Activated CD8-positive, alpha-beta memory T cell treated with anti-CD3 and anti-CD28 coated beads, Interleukin-2, amount 10 ng/mL, durations not matched to agents 7 days and 5 days (primary cell): Measurements from ENCODE around the gene FOXD4. TPM values are rescaled to one million over a fixed set of nuclear protein-coding genes. Genes with fewer than 3 reads are reported as not detected.
"Not testable (repeated sequence)": the region's sequence is repeated elsewhere in the genome, so short reads cannot be mapped to it uniquely, and the experiment has no call there.

Source experiments
- ATAC-seq: fragments of 150-1000 bp; cut with Tn5 transposase; one replicate; pipeline ENCODE4 v1.10.0; 2021; ENCODE audit warnings: moderate library complexity
- CTCF ChIA-PET: fragments of 350-600 bp; sonication (Branson Sonifier 250); formaldehyde crosslinking; loops from one replicate; lab custom pipeline; 2021; ENCODE audit warnings: antibody characterized with exemption; lab: Charles Lee
- DNase-seq: peaks from one replicate; pipeline ENCODE4 v3.0.0-alpha.2; 2020
- H3K27ac Mint-ChIP-seq: one replicate; pipeline ENCODE4 v1.8.0; 2021; ENCODE audit warnings: mild to moderate bottlenecking, mixed read lengths
- H3K27me3 Mint-ChIP-seq: one replicate; pipeline ENCODE4 v1.8.0; 2021; ENCODE audit warnings: mixed read lengths
- H3K36me3 Mint-ChIP-seq: one replicate; pipeline ENCODE4 v1.8.0; 2021; ENCODE audit warnings: mild to moderate bottlenecking, mixed read lengths
- H3K4me1 Mint-ChIP-seq: one replicate; pipeline ENCODE4 v1.8.0; 2021; ENCODE audit warnings: mixed read lengths
- H3K4me3 Mint-ChIP-seq: one replicate; pipeline ENCODE4 v1.8.0; 2021; ENCODE audit warnings: mild to moderate bottlenecking, moderate library complexity, mixed read lengths
- H3K9me3 Mint-ChIP-seq: one replicate; pipeline ENCODE4 v1.8.0; 2022; ENCODE audit warnings: low read depth, mixed read lengths
- total RNA-seq, 2 experiments: library from RNA; stranded (reverse); gene quantifications; one replicate each; pipeline ENCODE4 v1.2.3, GENCODE V29; 2021

Gene FOXD4
- total RNA-seq: under 1 TPM; 0.15 to 0.49 TPM

- H3K36me3 Mint-ChIP-seq: not testable (repeated sequence)
Observed at GRCh38 chr9:117995-118467, at the start of gene FOXD4. Gene FOXD4 (minus strand): TSS chr9:118417. CDS start chr9:118119, 298 bp downstream.

GRCh38 chr9:159871-160270, 41.7 kb upstream of the FOXD4 start:
- ATAC-seq, H3K4me1 Mint-ChIP-seq, H3K4me3 Mint-ChIP-seq, H3K36me3 Mint-ChIP-seq, H3K27me3 Mint-ChIP-seq, H3K27ac Mint-ChIP-seq, H3K9me3 Mint-ChIP-seq, DNase-seq, CTCF ChIA-PET: not testable (repeated sequence)

More at GRCh38 chr9:117995-118467, at the start of gene FOXD4:
- H3K9me3 Mint-ChIP-seq, CTCF ChIA-PET, H3K27ac Mint-ChIP-seq, ATAC-seq, DNase-seq: not testable (repeated sequence)
- H3K27me3 Mint-ChIP-seq: peaks cover 36% of the 10 kb centered on the region
- H3K4me3 Mint-ChIP-seq: peak within 1 kb of the TSS; percentile 50
- H3K4me1 Mint-ChIP-seq: peaks cover 17% of the 10 kb centered on the region

DNA sequence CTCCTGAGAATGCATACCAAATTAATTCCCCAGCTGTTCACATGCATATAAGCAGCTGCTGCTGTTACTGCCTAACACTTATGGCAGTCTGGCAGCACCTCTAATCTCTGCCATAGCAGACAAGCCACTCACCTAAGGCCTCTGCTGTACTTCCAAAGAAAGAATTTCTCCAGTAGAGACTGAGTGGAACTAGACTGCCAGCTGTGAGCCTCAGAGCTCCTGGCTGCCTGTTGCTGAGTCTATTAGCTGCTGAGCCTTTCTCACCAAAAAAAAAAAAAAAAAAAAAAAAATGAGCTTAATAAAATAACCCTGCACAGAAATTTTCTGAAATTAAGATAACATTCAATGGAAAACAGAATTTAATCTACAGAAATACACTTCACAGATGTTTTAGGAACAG, 33.0 kb upstream of the FOXD4 start:
- H3K9me3 Mint-ChIP-seq, CTCF ChIA-PET, ATAC-seq: not testable (repeated sequence)

DNA sequence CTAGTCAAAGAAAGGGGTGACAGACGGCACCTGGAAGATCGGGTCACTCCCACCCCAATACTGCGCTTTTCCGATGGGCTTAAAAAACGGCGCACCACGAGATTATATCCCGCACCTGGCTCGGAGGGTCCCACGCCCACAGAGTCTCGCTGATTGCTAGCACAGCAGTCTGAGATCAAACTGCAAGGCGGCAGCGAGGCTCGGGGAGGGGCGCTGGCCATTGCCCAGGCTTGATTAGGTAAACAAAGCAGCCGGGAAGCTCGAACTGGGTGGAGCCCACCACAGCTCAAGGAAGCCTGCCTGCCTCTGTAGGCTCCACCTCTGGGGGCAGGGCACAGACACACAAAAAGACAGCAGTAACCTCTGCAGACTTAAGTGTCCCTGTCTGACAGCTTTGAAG, 21.7 kb upstream of the FOXD4 start:
- H3K27me3 Mint-ChIP-seq, DNase-seq, CTCF ChIA-PET, H3K4me3 Mint-ChIP-seq, H3K27ac Mint-ChIP-seq, H3K36me3 Mint-ChIP-seq, ATAC-seq, H3K4me1 Mint-ChIP-seq, H3K9me3 Mint-ChIP-seq: not testable (repeated sequence)

More for the DNA sequence above, 33.0 kb upstream of the FOXD4 start:
- not testable (repeated sequence) for DNase-seq, H3K4me1 Mint-ChIP-seq, H3K27ac Mint-ChIP-seq, H3K27me3 Mint-ChIP-seq, H3K36me3 Mint-ChIP-seq, H3K4me3 Mint-ChIP-seq

DNA sequence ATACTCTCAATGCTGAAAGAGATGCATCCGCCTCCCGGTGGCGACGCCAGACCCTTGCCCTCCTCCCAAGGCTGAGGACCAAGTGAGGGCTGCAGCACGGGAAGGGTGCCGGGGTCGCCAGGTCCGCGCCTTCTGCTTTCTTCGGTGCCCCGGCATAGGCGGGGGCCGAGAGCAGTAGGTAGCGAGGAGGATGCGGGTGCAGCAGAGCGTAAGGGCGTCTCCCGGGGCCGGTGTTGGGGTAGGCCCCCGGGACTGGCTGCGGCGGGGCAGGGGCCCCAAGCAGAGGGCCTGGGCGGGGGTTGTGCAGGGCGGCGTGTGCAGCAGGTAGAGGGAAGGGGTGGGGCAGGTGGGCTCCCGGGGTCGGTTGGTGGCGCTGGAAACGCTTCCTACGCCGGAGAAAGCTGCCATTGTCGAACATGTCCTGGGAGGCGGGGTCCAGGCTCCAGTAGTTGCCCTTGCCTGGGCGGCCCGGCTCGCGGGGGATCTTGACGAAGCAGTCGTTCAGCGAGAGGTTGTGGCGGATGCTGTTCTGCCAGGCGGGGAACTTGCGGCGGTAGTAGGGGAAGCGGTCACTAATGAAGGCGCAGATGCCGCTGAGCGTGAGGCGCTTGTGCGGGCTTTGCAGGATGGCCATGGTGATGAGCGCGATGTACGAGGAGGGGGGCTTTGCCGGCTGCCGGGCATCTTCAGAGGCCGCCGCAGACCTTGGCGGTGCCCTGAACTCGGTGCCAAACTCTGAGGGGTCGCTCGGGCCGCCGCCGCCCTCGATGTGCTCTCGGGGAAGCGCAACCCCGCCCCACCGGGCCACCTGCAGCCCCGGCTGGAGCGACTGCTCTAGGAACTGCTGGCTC, 848 bp downstream of the FOXD4 start:
- CTCF ChIA-PET, H3K9me3 Mint-ChIP-seq, H3K36me3 Mint-ChIP-seq, ATAC-seq, H3K27ac Mint-ChIP-seq: not testable (repeated sequence)
- peak overlapping the region; percentile 50 for H3K4me3 Mint-ChIP-seq
- DNase-seq: peak; percentile 48
- H3K4me1 Mint-ChIP-seq: peaks cover 20% of the 10 kb centered on the region
- H3K27me3 Mint-ChIP-seq: peaks cover 42% of the 10 kb centered on the region

DNA sequence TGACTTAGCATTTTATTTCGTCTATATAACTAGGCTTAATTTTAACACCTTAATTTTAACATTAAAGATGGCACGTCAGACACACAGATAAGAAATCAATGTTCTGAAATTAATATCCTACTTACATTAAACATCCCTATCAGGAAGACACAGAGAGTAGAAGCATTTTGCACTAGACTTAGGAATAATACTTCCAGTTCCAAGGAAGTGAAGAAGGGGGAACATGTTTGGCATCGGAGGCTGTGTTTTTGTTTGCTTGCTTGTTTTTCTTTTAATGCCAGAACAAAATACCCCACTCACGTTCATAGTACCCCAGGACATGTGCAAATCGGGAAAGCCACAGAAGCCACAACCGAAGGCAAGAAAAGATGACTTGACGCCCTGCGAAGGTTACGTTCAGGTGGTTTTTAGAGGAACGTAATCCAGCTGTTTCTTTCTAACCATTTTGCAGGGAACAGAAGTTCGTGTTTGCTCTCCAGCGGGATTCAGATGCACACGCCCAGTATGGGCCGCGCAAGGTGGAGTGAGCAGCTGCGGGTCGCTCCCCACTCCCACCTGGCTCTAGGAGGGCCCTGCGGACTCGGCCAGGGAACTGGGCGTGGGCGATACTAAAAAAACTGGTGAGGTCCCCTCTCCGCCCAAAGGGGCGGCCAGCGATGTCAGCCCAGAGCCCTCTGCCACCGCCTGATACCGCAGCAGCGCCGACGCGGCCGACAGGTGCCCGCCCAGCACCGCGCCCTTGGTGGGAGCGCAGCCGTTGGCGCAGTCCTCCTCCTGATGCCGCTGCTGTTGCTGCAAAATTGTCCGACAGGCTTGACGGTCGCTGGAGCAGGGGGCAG, 1.8 kb downstream of the FOXD4 start:
- CTCF ChIA-PET, DNase-seq, H3K9me3 Mint-ChIP-seq, H3K36me3 Mint-ChIP-seq, ATAC-seq, H3K27ac Mint-ChIP-seq: not testable (repeated sequence)
- Mint-ChIP-seq H3K27me3 (peaks cover 44% of the 10 kb centered on the region), H3K4me3 (peak overlapping the region; percentile 21), H3K4me1 (peaks cover 20% of the 10 kb centered on the region)

- CTCF ChIA-PET, ATAC-seq, H3K27ac Mint-ChIP-seq, H3K9me3 Mint-ChIP-seq, H3K36me3 Mint-ChIP-seq, DNase-seq: not testable (repeated sequence)
- H3K27me3 Mint-ChIP-seq: peaks cover 44% of the 10 kb centered on the region
- H3K4me1 Mint-ChIP-seq: peaks cover 20% of the 10 kb centered on the region
- H3K4me3 Mint-ChIP-seq: peak overlapping the region; percentile 37
Observed at GRCh38 chr9:115118-115451, 3.1 kb downstream of the FOXD4 start.

DNA sequence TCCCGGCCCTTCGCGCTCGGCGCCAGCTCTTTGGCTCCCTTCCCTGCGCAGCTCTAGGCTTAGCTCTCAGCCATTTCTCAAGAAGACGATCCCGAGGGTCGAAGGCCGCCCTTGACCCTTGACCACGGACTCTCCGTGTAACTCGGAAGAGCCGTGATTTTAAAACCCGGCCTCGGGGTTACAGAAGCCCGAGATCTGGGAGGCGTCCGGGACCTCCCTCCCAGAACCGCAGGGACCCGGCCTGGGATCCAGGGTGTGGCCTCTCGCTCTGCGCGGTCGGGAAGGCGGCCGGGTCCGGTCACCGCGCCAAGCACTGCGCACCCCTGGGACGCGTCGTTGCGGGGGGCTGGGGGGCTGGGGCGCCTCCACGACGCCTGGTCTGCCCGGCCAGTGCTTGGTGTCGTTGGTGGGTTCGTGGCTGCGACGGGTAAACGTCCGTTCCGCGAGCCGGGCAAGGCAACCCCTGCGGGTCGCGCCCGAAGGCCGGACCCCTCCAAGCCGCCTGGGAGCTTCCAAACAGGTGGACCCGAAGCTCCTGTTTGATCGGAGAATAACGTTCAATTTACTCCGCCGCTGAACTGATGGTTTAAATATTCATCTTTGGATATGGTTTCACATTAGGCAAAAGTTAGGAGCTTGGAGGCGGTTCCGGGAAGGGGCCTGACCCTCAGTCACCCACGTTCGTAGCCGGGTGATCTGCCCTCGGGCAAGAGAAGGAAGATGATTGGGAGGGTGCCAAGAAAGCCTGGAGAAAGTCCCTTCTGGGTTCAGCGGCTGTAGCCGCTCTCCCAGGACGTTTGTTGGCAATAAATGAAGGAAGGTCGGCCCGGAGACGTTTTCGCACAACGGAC, 3.7 kb downstream of the FOXD4 start:
- H3K9me3 Mint-ChIP-seq, H3K36me3 Mint-ChIP-seq, DNase-seq, H3K27ac Mint-ChIP-seq, CTCF ChIA-PET: not testable (repeated sequence)
- Mint-ChIP-seq H3K27me3 (peaks cover 48% of the 10 kb centered on the region), H3K4me3 (peak overlapping the region; percentile 66), H3K4me1 (peaks cover 20% of the 10 kb centered on the region)
- peak; percentile 13 for ATAC-seq

- CTCF ChIA-PET, H3K36me3 Mint-ChIP-seq, H3K9me3 Mint-ChIP-seq: not testable (repeated sequence)
- peak; percentile 76 for ATAC-seq
- peaks cover 20% of the 10 kb centered on the region for H3K4me1 Mint-ChIP-seq
- peak overlapping the region; percentile 66 for H3K4me3 Mint-ChIP-seq
- peak overlapping the region; percentile 36 for H3K27ac Mint-ChIP-seq
- peak; percentile 46 for DNase-seq
- peaks cover 53% of the 10 kb centered on the region for H3K27me3 Mint-ChIP-seq
Observed at GRCh38 chr9:113468-114266, 4.5 kb downstream of the FOXD4 start.

DNA sequence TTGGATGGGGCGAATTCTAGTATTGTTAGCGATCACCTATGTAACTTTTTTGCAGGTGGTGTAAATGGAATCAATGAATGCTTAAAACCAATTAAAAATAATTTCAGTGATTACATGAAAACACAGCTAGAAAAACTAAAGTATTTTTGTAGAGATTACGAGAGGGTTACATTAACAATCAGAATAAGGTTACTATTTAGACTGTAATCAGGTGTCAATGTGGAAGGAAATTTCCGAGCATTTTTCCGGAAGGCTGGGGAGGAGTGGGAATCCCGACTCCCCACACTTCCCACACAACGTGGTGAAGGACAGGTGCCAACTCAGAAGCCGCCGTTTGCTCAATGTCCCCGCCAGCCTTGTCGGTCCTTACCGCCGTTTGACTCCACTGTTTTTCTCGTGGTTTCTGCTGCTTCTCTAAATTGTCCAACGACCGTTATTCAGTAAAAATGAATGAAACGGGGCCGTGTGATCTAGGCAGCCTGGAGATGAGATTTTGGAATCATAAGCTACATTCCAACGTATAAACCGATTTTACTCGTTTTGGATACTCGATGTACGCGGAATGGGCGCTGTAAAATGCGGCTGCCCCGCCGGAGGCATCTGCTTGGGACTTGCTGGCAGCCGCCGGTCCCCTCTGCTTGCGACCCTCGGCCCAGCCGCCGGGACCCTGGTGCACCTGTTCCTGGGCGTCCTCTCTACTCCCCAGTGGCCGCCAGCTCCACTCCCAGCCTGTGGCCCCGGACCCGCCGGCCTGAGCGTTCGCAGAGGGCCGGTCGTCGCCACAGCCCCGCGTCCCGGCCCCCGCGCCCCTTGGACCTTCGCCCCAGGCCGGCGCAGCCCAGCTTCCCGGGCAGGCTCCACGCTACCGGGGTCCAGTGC, 5.4 kb downstream of the FOXD4 start:
- peak overlapping the region; percentile 20 for H3K4me3 Mint-ChIP-seq
- H3K36me3 Mint-ChIP-seq, CTCF ChIA-PET, DNase-seq, ATAC-seq, H3K9me3 Mint-ChIP-seq: not testable (repeated sequence)
- peaks cover 55% of the 10 kb centered on the region for H3K27me3 Mint-ChIP-seq
- H3K4me1 Mint-ChIP-seq: peaks cover 20% of the 10 kb centered on the region
- H3K27ac Mint-ChIP-seq: peak overlapping the region; percentile 61

- ATAC-seq, CTCF ChIA-PET, H3K27ac Mint-ChIP-seq, DNase-seq, H3K36me3 Mint-ChIP-seq, H3K4me3 Mint-ChIP-seq, H3K9me3 Mint-ChIP-seq: not testable (repeated sequence)
- H3K4me1 Mint-ChIP-seq: peaks cover 13% of the 10 kb centered on the region
- peaks cover 51% of the 10 kb centered on the region for H3K27me3 Mint-ChIP-seq
Observed at GRCh38 chr9:110672-111071, 7.5 kb downstream of the FOXD4 start.

DNA sequence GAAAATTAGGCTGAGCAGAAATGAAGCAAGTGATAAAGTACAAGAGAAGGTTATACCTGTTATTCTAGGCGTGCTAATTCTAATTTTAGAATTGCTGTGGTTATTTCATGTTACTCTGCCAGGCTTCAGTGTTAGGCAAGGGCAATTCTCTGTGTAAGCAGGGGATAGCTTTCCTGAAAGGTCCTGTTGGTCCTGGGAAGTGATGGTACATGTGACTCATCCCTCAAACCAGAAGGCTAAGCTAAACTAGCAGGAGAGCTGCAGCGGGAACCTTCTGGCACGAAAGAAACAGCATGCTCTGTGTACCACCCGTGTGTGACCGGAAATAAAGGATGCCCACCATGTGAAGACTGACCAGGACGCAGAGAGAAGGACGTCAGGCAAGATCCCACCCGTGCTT, 8.7 kb downstream of the FOXD4 start:
- H3K4me3 Mint-ChIP-seq, ATAC-seq, H3K9me3 Mint-ChIP-seq, CTCF ChIA-PET, DNase-seq, H3K4me1 Mint-ChIP-seq, H3K27ac Mint-ChIP-seq, H3K36me3 Mint-ChIP-seq: not testable (repeated sequence)
- peaks cover 42% of the 10 kb centered on the region for H3K27me3 Mint-ChIP-seq
